Trophoblast cell (in vitro differentiated cells and primary cell): ENCODE measurements around the gene NPW.
A peak's percentile ranks its signal among the peaks of the same experiment; 100 is the strongest.

Experiments
- DNase-seq, 2 donors: peaks; one replicate each; pipeline ENCODE4 v3.0.0-alpha.2; 2016
- H2AFZ ChIP-seq: 2 replicates; pipeline ENCODE4 v1.6.1; 2013; ENCODE audit warnings: low read length, moderate library complexity, mild to moderate bottlenecking; ENCODE audit not compliant: insufficient read depth, poor library complexity
- H2AK5ac ChIP-seq: 2 replicates; pipeline ENCODE4 v1.6.1; 2013; ENCODE audit warnings: mild to moderate bottlenecking, low read length
- H2BK120ac ChIP-seq: 2 replicates; pipeline ENCODE4 v1.6.1; 2013; ENCODE audit warnings: low read length, mild to moderate bottlenecking, moderate library complexity; ENCODE audit not compliant: insufficient read depth, poor library complexity
- H2BK12ac ChIP-seq: 2 replicates; pipeline ENCODE4 v1.6.1; 2013; ENCODE audit warnings: mild to moderate bottlenecking, low read length, moderate library complexity
- H2BK5ac ChIP-seq: 2 replicates; pipeline ENCODE4 v1.6.1; 2013; ENCODE audit warnings: low read length, low read depth, moderate library complexity, mild to moderate bottlenecking; ENCODE audit not compliant: poor library complexity
- H3K14ac ChIP-seq: 2 replicates; pipeline ENCODE4 v1.6.1; 2013; ENCODE audit warnings: mild to moderate bottlenecking, low read length
- H3K18ac ChIP-seq: 2 replicates; pipeline ENCODE4 v1.6.1; 2013; ENCODE audit warnings: mild to moderate bottlenecking, low read length
- H3K23ac ChIP-seq: 2 replicates; pipeline ENCODE4 v1.6.1; 2013; ENCODE audit warnings: low read length
- H3K27ac ChIP-seq: 2 replicates; pipeline ENCODE4 v1.5.1; 2013; ENCODE audit warnings: low read depth, mild to moderate bottlenecking, inconsistent platforms, low read length, moderate library complexity
- H3K27me3 ChIP-seq: 2 replicates; pipeline ENCODE4 v1.6.1; 2013; ENCODE audit warnings: inconsistent platforms, mild to moderate bottlenecking, low read length, moderate library complexity; ENCODE audit not compliant: insufficient read depth
- H3K36me3 ChIP-seq, 2 experiments: 1 replicate in 1 of 2; 2 replicates in 1 of 2; pipeline ENCODE4 v1.6.1; 2013; ENCODE audit warnings: low read length in 2 of 2, mild to moderate bottlenecking in 2 of 2, moderate library complexity in 1 of 2; ENCODE audit not compliant: insufficient read depth in 2 of 2, control insufficient read depth in 1 of 2
- H3K4ac ChIP-seq: 2 replicates; pipeline ENCODE4 v1.6.1; 2013; ENCODE audit warnings: low read depth, mild to moderate bottlenecking, low read length, moderate library complexity
- H3K4me1 ChIP-seq, 2 experiments: 1 replicate in 1 of 2; 2 replicates in 1 of 2; pipeline ENCODE4 v1.6.1; 2013; ENCODE audit warnings: low read length in 2 of 2, mild to moderate bottlenecking in 2 of 2, moderate library complexity in 1 of 2; ENCODE audit not compliant: insufficient read depth in 2 of 2, control insufficient read depth in 1 of 2
- H3K4me2 ChIP-seq: 2 replicates; pipeline ENCODE4 v1.6.1; 2013; ENCODE audit warnings: inconsistent platforms, mild to moderate bottlenecking, low read length, moderate library complexity
- H3K4me3 ChIP-seq: 2 replicates; pipeline ENCODE4 v1.5.1; 2013; ENCODE audit warnings: mild to moderate bottlenecking, low read depth, low read length, inconsistent platforms
- H3K79me1 ChIP-seq: one replicate; pipeline ENCODE4 v1.6.1; 2013; ENCODE audit warnings: low read length
- H3K79me2 ChIP-seq: 2 replicates; pipeline ENCODE4 v1.6.1; 2013; ENCODE audit warnings: low read length, mild to moderate bottlenecking; ENCODE audit not compliant: control insufficient read depth, insufficient read depth, poor library complexity
- H3K9ac ChIP-seq: 2 replicates; pipeline ENCODE4 v1.6.1; 2013; ENCODE audit warnings: mild to moderate bottlenecking, low read length
- H3K9me3 ChIP-seq: 2 replicates; pipeline ENCODE4 v1.6.1; 2013; ENCODE audit warnings: low read depth, mild to moderate bottlenecking, control low read depth, inconsistent platforms, low read length; ENCODE audit not compliant: insufficient read depth
- H4K12ac ChIP-seq: 2 replicates; pipeline ENCODE4 v1.6.1; 2013; ENCODE audit warnings: low read depth, mild to moderate bottlenecking, low read length, moderate library complexity
- H4K8ac ChIP-seq: 2 replicates; pipeline ENCODE4 v1.6.1; 2013; ENCODE audit warnings: low read depth, mild to moderate bottlenecking, low read length, moderate library complexity
- H4K91ac ChIP-seq: one replicate; pipeline ENCODE4 v1.6.1; 2013; ENCODE audit warnings: low read depth, mild to moderate bottlenecking, low read length, moderate library complexity
- WGBS: extraction: QIAGEN DNeasy Blood & Tissue Kit; methylation state at CpG from one replicate; pipeline ENCODE4 v1.1.7; 2013; ENCODE audit warnings: missing lambda C conversion rate; ENCODE audit not compliant: insufficient read length, insufficient coverage; ENCODE audit errors: extremely low coverage; 5-methylcytosine and 5-hydroxymethylcytosine counted together

Gene NPW

DNA sequence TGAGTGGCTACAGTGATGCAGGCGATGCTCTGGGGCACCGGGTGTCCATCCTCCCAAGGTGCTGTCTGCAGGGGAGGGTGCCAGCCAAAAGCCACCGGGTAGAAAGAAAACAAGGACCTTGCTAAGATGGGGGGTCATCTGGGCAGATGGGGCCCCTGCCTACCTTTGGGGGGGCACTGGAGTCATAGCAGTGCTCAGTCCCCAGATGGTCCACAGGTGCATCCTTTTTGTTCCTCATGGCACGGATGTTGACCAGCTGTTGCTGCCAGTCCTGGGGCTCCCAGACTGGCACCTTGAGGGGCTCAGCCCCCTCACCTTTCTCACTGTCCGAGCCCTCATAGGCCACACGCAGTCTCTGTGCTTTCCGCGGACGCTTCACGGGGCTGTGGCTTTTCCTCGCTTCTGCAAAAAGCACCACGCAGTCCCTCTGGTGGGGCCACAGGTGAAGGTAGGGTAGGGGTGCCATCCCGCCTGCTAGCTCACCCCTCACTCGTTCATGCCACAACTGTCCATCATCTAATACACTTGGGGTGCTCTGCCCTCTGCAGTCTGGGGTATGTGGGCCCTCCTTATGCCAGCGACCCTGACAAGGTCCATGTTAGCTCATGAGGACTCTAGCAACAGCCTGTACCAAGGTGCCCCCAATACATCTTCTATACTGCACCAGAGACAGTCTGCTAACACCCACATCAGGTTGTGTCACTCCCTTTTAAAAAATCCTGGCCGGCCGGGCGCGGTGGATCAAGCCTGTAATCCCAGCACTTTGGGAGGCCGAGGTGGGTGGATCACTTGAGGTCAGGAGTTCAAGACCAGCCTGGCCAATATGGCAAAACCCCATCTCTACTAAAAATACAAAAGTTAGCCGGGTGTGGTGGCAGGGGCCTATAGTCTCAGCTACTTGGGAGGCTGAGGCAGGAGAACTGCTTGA, 26.6 kb downstream of the NPW start:
- Histone ChIP-seq H4K8ac (no peak overlapping the region), H2AFZ (no peak overlapping the region), H3K4me3 (no peak overlapping the region), H4K91ac (no peak overlapping the region), H2AK5ac (no peak overlapping the region), H3K14ac (no peak overlapping the region), H3K23ac (no peak overlapping the region), H3K18ac (no peak overlapping the region), H3K9ac (no peak overlapping the region), H3K4me2 (no peak overlapping the region), H3K27me3 (no peaks in the 10 kb centered on the region), H3K79me2 (no peaks in the 10 kb centered on the region), H4K12ac (no peak overlapping the region), H3K4me1 (peaks cover 11% of the 10 kb centered on the region in 2 experiments), H3K9me3 (peaks cover 3% of the 10 kb centered on the region), H2BK5ac (no peak overlapping the region), H3K27ac (no peak overlapping the region), H3K4ac (no peak overlapping the region), H2BK12ac (no peak overlapping the region), H3K36me3 (peaks cover 4 to 5% of the 10 kb centered on the region in 2 experiments), H2BK120ac (no peak overlapping the region), H3K79me1 (peaks cover 3% of the 10 kb centered on the region)
- no CpG with 5 or more reads among the region's 21 CpGs for WGBS
- DNase-seq = no peak

- Histone ChIP-seq H3K79me1 (peaks cover 3% of the 10 kb centered on the region), H3K23ac (no peak overlapping the region), H4K12ac (no peak overlapping the region), H3K18ac (no peak overlapping the region), H3K4me2 (peak overlapping the region; percentile 74), H3K27ac (no peak overlapping the region), H2AFZ (peak overlapping the region; percentile 84), H2BK12ac (no peak overlapping the region), H3K9ac (peak overlapping the region; percentile 8), H3K27me3 (no peaks in the 10 kb centered on the region), H3K14ac (no peak overlapping the region), H4K8ac (peak overlapping the region; percentile 50), H3K4ac (no peak overlapping the region), H3K36me3 (peaks cover 10 to 11% of the 10 kb centered on the region in 2 experiments), H3K4me1 (peaks cover 11% of the 10 kb centered on the region in 2 experiments), H4K91ac (no peak overlapping the region), H2BK5ac (no peak overlapping the region), H3K9me3 (peaks cover 3% of the 10 kb centered on the region), H2AK5ac (no peak overlapping the region), H3K4me3 (peak overlapping the region; percentile 74), H2BK120ac (no peak overlapping the region), H3K79me2 (no peaks in the 10 kb centered on the region)
- no CpG with 5 or more reads among the region's 8 CpGs for WGBS
- no peak for DNase-seq
Observed at GRCh38 chr16:2046893-2047329, 27.3 kb downstream of the NPW start.

DNA sequence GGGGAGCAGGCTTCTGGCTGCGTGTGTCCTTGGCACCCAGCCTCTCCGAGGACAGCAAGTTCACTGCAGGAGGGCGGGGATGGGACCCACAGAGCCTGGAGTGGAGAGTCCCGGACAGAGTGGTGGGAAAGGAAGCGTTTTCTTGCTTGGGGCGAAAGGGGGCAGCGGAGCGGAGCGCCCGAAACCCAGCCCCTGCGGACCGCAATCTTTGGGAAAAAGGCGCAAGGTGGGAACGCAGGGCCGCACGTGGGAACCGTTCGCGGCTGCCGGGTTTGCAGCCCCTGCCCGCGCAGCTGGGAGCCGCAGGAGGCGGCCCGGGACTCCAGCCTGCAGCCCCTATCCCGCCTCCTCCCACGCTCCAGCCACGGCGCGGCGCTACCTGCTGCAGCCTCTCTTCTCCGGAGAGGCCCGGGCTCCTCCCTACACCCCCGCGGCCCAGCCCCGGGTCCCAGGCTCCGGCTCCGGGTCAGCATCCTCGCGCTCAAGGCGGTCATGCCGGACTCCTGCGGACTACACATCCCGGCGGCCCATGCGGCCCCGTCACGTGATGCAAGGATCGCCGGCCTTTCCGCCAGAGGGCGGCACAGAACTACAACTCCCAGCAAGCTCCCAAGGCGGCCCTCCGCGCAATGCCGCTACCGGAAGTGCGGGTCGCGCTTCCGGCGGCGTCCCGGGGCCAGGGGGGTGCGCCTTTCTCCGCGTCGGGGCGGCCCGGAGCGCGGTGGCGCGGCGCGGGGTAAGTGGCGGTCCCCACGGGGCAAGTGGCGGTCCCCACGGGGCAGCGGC, 27.9 kb downstream of the NPW start, which contains the start of the genes NTHL1 and TSC2:
TSS of gene NTHL1 (minus strand) at position 505 of the 786 bp plus-strand sequence. CDS start at position 494, 11 bp downstream.
TSS of gene TSC2 (plus strand) at position 656 of the 786 bp plus-strand sequence. CDS start 631 bp downstream, outside the sequence.
- Histone ChIP-seq H3K4me2 (peak within 1 kb of the TSS; percentile 98), H4K91ac (peak within 1 kb of the TSS; percentile 72), H3K23ac (no peak within 1 kb of the TSS), H3K4me1 (peaks cover 11% of the 10 kb centered on the region in 2 experiments), H3K18ac (peak within 1 kb of the TSS; percentile 82), H2AK5ac (no peak within 1 kb of the TSS), H3K9ac (peak within 1 kb of the TSS; percentile 88), H3K4ac (peak within 1 kb of the TSS; percentile 40), H3K79me1 (peaks cover 3% of the 10 kb centered on the region), H4K12ac (peak within 1 kb of the TSS; percentile 87), H3K4me3 (peak within 1 kb of the TSS; percentile 94), H3K27me3 (no peaks in the 10 kb centered on the region), H2BK5ac (no peak within 1 kb of the TSS), H3K27ac (no peak within 1 kb of the TSS), H3K36me3 (peaks cover 16 to 18% of the 10 kb centered on the region in 2 experiments), H3K9me3 (peaks cover 3% of the 10 kb centered on the region), H4K8ac (peak within 1 kb of the TSS; percentile 90), H2AFZ (peak within 1 kb of the TSS; percentile 84), H3K14ac (peak within 1 kb of the TSS; percentile 69), H2BK120ac (peak within 1 kb of the TSS; percentile 14), H2BK12ac (no peak within 1 kb of the TSS), H3K79me2 (no peaks in the 10 kb centered on the region)
- no CpG with 5 or more reads among the region's 81 CpGs for WGBS
- peak; percentile 95 to 97 for DNase-seq

DNA sequence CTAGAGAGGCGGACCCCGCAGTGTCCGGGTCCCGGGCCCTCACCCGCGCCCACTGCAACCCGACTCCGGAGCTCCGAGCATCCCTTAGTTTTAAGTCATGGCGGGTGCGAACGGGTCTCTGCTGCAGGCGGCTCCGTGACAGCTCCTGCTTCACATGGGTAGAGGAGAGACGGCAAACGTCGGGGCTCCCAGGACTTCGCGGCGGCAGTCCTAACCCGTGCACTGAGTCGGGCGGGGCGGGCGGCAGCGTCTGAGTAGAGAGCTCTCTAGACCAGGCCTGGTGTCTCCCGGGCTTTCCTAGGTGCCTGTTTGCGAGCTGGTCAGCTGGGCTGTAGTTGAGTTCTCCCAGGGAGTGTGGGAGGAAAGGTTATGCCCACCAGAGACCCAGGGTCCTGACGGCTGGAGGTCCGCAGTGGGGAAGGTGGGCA, 28.5 kb downstream of the NPW start:
- Histone ChIP-seq H4K8ac (peak overlapping the region; percentile 90), H3K27ac (no peak overlapping the region), H2BK120ac (peak overlapping the region; percentile 14), H3K18ac (peak overlapping the region; percentile 82), H3K4ac (peak overlapping the region; percentile 40), H3K27me3 (no peaks in the 10 kb centered on the region), H3K4me1 (peaks cover 11% of the 10 kb centered on the region in 2 experiments), H2AFZ (peak overlapping the region; percentile 69), H2AK5ac (no peak overlapping the region), H2BK12ac (no peak overlapping the region), H3K79me2 (no peaks in the 10 kb centered on the region), H3K4me2 (peak overlapping the region; percentile 98), H3K79me1 (peaks cover 3% of the 10 kb centered on the region), H4K12ac (peak overlapping the region; percentile 87), H3K23ac (no peak overlapping the region), H3K36me3 (peaks cover 21 to 24% of the 10 kb centered on the region in 2 experiments), H3K9ac (peak overlapping the region; percentile 88), H3K4me3 (peak overlapping the region; percentile 94), H2BK5ac (no peak overlapping the region), H3K9me3 (peaks cover 3% of the 10 kb centered on the region), H3K14ac (peak overlapping the region; percentile 69), H4K91ac (peak overlapping the region; percentile 72)
- DNase-seq = no peak
- WGBS = no CpG with 5 or more reads among the region's 30 CpGs
